Hepatic stellate cell (primary cell): ENCODE results near the gene MMP19.

Experiments
- DNase-seq: peaks from one replicate; pipeline ENCODE4 v3.0.0; 2011; ENCODE audit warnings: low spot score

Gene MMP19

GRCh38 chr12:55815473-55815872 is 27.3 kb downstream of the MMP19 start:
- no peak for DNase-seq

- no peak for DNase-seq
Observed at GRCh38 chr12:55814257-55814656, 28.5 kb downstream of the MMP19 start.

GRCh38 chr12:55812088-55812487 is 30.6 kb downstream of the MMP19 start:
- DNase-seq, result no peak

GRCh38 chr12:55809274-55809673 is 33.5 kb downstream of the MMP19 start:
- no peak for DNase-seq

- DNase-seq, result no peak
Observed at GRCh38 chr12:55806982-55807381, 35.8 kb downstream of the MMP19 start.

- no peak for DNase-seq
Observed at GRCh38 chr12:55797550-55797949, 45.2 kb downstream of the MMP19 start.

- DNase-seq, result peak; percentile 49
Observed at GRCh38 chr12:55797068-55797467, 45.7 kb downstream of the MMP19 start.

GRCh38 chr12:55795950-55796349 is 46.8 kb downstream of the MMP19 start:
- DNase-seq, result no peak

- DNase-seq, result no peak
Observed at GRCh38 chr12:55789893-55790292, 52.8 kb downstream of the MMP19 start.

- DNase-seq, result no peak
Observed at GRCh38 chr12:55789171-55789570, 53.6 kb downstream of the MMP19 start.

- DNase-seq, result no peak
Observed at GRCh38 chr12:55788546-55788945, 54.2 kb downstream of the MMP19 start.
